Stimulated activated naive CD8-positive, alpha-beta T cell treated with anti-CD3 and anti-CD28 coated beads, Interleukin-15, Interleukin-2, amounts not matched to agents 100 U/mL and 50 U/mL, for 24 hours (primary cell): ENCODE results near the gene LNP1.
A peak's percentile ranks its signal among the peaks of the same experiment; 100 is the strongest.
"Not testable (repeated sequence)": the region's sequence is repeated elsewhere in the genome, so short reads cannot be mapped to it uniquely, and the experiment has no call there.

Source experiments
- ATAC-seq: fragments of 150-1000 bp; cut with Tn5 transposase; one replicate; pipeline ENCODE4 v1.10.0; 2021
- DNase-seq: peaks from one replicate; pipeline ENCODE4 v3.0.0; 2021

The LNP1 gene

GRCh38 chr3:100400780-100401673, at the start of gene LNP1, which contains the start of gene TOMM70:
Gene LNP1 (plus strand): TSS chr3:100401539. CDS start chr3:100429730, 28,191 bp downstream.
Gene TOMM70 (minus strand): TSS chr3:100401089. CDS start chr3:100400949, 140 bp downstream.
- peak; percentile 96 for DNase-seq
- ATAC-seq = peak; percentile 95

GRCh38 chr3:100351770-100352169, 49.6 kb upstream of the LNP1 start:
- not testable (repeated sequence) for DNase-seq, ATAC-seq

- ATAC-seq (peak; percentile 23), DNase-seq (no peak)
Measured at GRCh38 chr3:100352296-100353231, 48.8 kb upstream of the LNP1 start.

- no peak for DNase-seq
- no peak for ATAC-seq
Measured at GRCh38 chr3:100354850-100355249, 46.5 kb upstream of the LNP1 start.

GRCh38 chr3:100358413-100358812, 42.9 kb upstream of the LNP1 start:
- ATAC-seq = no peak
- no peak for DNase-seq

GRCh38 chr3:100359035-100359434, 42.3 kb upstream of the LNP1 start:
- DNase-seq (no peak), ATAC-seq (no peak)

GRCh38 chr3:100360757-100361496, 40.4 kb upstream of the LNP1 start:
- ATAC-seq (no peak), DNase-seq (no peak)

- DNase-seq (no peak), ATAC-seq (no peak)
Measured at GRCh38 chr3:100361897-100362296, 39.4 kb upstream of the LNP1 start.

- ATAC-seq = no peak
- DNase-seq = no peak
Measured at GRCh38 chr3:100364421-100364820, 36.9 kb upstream of the LNP1 start.

- DNase-seq (no peak), ATAC-seq (no peak)
Measured at GRCh38 chr3:100366424-100366823, 34.9 kb upstream of the LNP1 start.

GRCh38 chr3:100368441-100368840, 32.9 kb upstream of the LNP1 start:
- DNase-seq = no peak
- no peak for ATAC-seq

- DNase-seq (no peak), ATAC-seq (no peak)
Measured at GRCh38 chr3:100370756-100371155, 30.6 kb upstream of the LNP1 start.

- ATAC-seq = no peak
- no peak for DNase-seq
Measured at GRCh38 chr3:100374521-100374920, 26.8 kb upstream of the LNP1 start.

- DNase-seq = no peak
- no peak for ATAC-seq
Measured at GRCh38 chr3:100376301-100376700, 25.0 kb upstream of the LNP1 start.

- ATAC-seq = no peak
- DNase-seq = no peak
Measured at GRCh38 chr3:100384733-100385525, 16.4 kb upstream of the LNP1 start.

GRCh38 chr3:100386437-100387074, 14.8 kb upstream of the LNP1 start:
- DNase-seq = no peak
- no peak for ATAC-seq

- no peak for ATAC-seq
- no peak for DNase-seq
Measured at GRCh38 chr3:100389025-100389424, 12.3 kb upstream of the LNP1 start.

- ATAC-seq (no peak), DNase-seq (no peak)
Measured at GRCh38 chr3:100395679-100396431, 5.5 kb upstream of the LNP1 start.

GRCh38 chr3:100396967-100397366, 4.4 kb upstream of the LNP1 start:
- no peak for ATAC-seq
- no peak for DNase-seq
